ENCODE data around the gene TCF7L2.
A peak's percentile ranks its signal among the peaks of the same experiment; 100 is the strongest.

TCF7L2 gene

GRCh38 chr10:113025487-113025886 is 75.4 kb downstream of the TCF7L2 start:
- DNase-seq: no peak

GRCh38 chr10:113026679-113027078 is 76.6 kb downstream of the TCF7L2 start:
- DNase-seq: no peak

- DNase-seq: no peak
Measured at GRCh38 chr10:113027230-113027573, 77.2 kb downstream of the TCF7L2 start.

DNA sequence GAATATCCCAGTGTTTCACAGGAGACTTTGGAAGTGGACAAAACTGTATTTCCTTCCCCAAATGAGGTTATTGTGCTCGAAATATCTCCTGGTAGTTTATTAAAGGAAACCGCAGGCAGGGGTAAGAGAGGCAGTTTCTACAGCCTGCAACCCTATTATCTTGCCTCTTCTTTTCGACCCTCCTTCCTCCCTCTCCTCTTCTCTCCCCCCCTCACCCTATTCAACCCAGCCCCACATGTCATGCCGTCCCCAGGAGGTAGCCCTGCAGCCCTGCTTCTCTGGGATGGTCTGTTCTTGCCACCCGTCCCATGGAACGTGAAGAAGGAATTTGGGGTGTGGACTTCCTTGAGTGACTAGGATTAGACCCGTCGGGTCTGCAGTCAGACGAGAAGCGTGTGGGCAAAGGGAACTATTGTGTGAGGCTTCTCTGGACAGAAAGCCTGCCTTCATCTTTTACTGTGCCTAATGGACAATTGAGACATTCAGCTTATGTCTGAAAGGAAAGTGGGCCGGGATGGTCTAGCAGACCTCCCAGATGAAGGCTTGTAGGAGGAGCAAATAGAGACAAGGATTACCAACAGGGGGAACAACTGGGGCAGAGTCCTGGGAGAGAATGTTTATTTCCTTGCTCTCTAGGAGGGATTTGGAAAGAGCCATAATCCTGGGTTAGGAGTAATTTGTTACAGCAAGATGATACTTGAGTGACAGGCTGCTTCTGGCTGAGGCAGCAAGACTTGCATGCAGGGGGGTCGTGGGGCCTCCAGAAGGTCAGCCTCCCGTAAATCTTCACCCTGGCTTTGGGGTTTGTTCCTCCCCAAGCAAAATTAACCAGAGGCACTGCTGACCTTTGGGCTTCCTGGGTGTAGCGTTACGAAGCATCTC is 77.8 kb downstream of the TCF7L2 start:
- peak; percentile 45 for DNase-seq

DNA sequence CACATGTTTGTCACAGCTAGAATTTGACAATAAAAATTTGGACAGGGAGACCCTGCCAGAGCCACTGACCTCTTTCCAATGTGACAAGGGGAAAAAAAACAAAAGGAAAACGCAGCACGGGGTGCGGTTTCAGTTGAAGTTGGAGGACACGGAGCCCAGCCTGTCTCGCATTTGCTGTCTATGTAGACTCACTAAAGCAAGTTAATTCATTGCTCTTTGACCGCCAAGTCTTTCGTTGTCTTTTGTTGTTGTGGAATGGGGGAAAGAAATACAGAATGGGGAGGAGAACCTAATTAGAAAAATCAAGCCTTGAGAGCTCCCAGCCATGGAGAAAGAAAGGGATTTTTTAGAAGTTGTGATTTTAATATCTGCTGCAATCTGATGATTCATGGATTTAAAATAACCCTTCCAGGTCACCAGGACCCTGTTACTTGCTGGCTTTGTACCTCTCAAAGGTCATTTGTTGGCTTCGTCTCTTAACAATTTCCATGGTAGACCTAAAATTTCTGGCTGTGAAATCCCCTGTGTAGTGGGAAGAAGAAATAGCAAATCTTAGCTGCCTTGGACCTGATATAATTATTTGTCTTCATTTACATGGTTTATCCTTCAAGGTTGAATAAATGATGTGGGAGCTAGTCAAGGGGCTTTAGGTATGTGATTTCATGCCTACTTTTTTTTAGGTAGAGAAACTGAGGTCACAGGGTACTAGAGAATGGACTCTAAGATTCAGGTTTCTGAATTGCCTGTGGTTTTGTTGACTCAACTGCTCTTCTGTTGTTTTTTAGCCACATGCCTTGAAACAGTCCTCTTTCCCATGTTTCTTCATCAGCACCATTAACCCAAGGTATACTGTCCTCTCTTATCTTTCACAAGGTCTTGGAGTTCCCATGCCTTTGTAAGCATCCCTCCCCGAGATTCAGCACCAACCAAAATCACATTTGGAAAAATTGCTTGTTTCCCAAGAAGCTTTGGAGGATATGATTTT is 78.7 kb downstream of the TCF7L2 start:
- DNase-seq: peak; percentile 40

- DNase-seq: no peak
Measured at GRCh38 chr10:113030453-113030852, 80.4 kb downstream of the TCF7L2 start.

DNA sequence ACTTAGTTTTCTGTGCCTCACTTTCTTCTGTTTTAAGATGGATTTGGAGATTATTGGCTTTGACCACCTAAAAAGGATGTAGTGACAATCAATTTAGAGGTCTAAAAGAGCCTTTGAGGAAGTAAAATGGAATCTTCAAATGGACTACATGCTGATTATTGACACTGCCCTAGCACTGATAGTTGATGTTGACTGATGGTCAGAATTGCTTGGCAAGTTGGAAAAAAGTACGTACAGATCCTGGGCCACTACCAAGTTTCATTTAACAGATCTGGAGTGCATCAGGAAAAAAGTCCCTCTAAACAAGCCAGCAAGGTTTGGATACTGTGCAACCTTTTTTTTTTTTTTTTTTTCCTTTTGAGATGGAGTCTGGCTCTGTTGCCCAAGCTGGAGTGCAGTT is 81.1 kb downstream of the TCF7L2 start:
- DNase-seq: no peak

DNA sequence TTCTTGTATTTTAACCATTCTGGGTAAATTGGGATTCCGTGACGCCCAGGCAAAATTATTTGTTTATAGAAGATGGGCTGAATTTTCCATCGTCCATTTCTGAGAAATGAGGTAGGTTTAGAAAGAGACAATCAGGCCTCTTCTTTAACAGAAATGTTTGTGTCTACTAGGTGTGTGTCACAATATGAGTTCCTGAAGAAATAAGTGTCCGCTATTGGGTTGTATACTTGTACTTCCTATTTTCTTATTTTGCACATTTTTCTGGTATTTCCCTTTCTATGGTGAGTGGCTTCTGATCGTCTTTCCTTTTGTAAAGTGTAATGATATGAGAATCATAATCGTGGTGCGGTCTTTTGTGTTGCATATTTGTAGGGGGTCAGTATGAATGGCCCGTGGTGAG is 83.9 kb downstream of the TCF7L2 start:
- DNase-seq: no peak

GRCh38 chr10:113035732-113036312 is 85.8 kb downstream of the TCF7L2 start:
- DNase-seq: no peak

DNA sequence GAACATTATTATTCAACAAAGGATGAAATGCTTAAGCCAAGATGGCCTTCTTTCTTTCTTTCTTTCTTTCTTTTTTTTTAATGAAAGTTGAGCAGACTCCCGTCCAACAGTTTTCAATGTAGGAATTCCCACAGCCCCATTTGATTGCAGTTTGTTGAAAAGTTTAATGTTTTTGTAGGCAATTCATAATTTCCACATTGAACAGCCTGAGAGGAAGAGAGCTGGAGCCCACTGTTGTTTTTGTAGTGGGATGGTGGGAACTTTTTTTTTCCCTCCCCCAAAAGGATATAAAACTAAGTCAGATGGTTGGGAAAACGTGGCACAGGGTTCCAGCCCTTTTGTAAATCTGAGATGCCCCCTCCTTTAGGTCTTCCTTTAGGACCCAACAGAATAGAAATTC is 86.6 kb downstream of the TCF7L2 start:
- DNase-seq: no peak

DNA sequence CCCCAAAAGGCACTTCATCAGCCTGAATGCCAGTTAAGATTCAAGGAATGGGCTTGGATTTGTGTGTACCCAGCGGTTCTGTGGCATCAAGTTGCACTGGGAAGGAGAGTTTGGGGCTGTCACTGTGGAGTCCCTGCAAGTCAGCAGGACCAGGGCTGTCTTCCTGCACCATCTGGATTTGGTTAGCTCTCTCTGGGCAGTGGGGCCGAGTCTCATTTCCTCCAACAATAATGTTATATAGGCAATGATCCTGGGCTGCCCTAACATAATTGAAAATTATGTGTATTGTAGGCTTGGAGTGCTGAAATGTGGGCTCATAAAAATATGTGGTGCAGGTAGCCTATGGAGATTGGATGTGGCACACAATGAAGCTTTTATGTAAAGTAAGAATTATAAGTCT is 87.2 kb downstream of the TCF7L2 start:
- DNase-seq: no peak

GRCh38 chr10:113038183-113038582 is 88.1 kb downstream of the TCF7L2 start:
- no peak for DNase-seq

GRCh38 chr10:113038985-113039384 is 88.9 kb downstream of the TCF7L2 start:
- no peak for DNase-seq

DNA sequence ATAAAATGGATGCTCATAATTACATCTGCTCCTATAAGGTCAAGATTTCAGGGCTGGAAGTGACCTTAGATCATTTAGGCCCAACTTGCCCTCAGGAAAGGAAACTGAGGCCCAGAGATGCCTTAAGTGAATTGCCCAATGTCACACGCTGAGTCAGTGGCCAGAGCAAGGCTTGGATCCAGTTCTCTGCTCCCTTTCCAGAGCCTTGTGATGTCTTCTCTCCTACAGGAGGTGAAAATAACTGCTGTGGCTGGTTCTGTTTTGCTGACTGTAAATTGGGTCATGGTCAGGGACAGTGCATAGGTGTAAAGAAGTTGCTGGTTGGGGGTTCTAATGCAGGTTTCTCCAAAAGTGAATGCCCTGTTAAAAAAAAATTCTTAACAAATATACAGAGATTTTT is 91.3 kb downstream of the TCF7L2 start:
- DNase-seq: no peak

- no peak for DNase-seq
Measured at GRCh38 chr10:113041841-113042750, 92.0 kb downstream of the TCF7L2 start.

GRCh38 chr10:113042868-113043267 is 92.8 kb downstream of the TCF7L2 start:
- no peak for DNase-seq

- no peak for DNase-seq
Measured at GRCh38 chr10:113044016-113044755, 94.1 kb downstream of the TCF7L2 start.

GRCh38 chr10:113045147-113046055 is 95.4 kb downstream of the TCF7L2 start:
- no peak for DNase-seq

DNA sequence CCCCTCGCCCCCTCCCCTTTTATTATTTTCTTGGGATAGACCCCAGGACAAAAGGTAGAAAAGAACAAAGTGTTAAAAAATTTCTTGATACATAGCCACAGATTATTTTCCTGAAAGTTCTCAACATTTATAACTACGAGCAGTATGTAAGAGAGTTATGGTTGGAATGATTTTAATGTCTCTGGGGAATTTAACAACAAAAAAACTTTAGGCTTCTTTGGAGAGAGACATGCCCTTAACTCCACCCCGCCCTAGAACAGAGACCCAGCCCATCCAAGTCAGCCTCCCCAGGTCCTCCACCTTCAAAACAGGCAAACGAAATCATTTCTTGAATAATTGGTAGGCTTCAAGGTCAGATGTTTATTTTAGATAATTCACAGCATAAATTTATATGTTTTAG is 97.1 kb downstream of the TCF7L2 start:
- no peak for DNase-seq

DNA sequence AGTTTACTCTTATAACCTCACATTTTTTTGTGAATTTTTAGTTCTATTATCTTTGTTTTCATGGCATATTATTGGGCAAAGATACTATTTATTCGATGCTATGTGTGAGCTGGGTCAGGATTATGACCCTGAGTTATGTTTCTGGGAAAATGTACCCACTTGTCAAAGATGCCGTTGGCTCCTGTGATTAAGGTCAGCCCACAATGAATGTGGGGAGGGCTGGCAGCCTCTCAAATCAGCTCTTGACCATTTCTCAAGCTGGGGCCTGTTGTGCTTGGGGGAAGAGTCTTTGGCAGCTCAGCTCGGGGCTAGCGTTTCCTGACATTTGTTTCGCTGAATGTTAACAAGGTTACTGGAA is 97.5 kb downstream of the TCF7L2 start:
- DNase-seq: no peak
